CD14-positive monocyte (primary cell): ENCODE measurements around the gene CDH22. TPM values are rescaled to one million over a fixed set of nuclear protein-coding genes. Genes with fewer than 3 reads are reported as not detected.

ENCODE experiments used
- DNase-seq, 3 donors: peaks; one replicate each; pipeline ENCODE4 v3.0.0-alpha.2; 2011 to 2022
- H2AFZ ChIP-seq: 2 replicates; pipeline ENCODE4 v1.6.0; 2012; ENCODE audit warnings: mild to moderate bottlenecking, low read depth, low read length, inconsistent platforms; ENCODE audit not compliant: insufficient read depth, poor library complexity, severe bottlenecking
- H3K27ac ChIP-seq, 2 donors: 1 replicate in 1 of 2; 2 replicates in 1 of 2; pipeline ENCODE4 v1.5.1; 2012 to 2013; ENCODE audit warnings: low read length in 2 of 2, control low read depth in 1 of 2, inconsistent platforms in 1 of 2, low read depth in 1 of 2, mild to moderate bottlenecking in 1 of 2
- H3K27me3 ChIP-seq, 2 donors: one replicate each; pipeline versions ENCODE4 v1.6.0 to v1.6.1; 2011 to 2013; ENCODE audit warnings: low read length in 2 of 2; ENCODE audit not compliant: control insufficient read depth in 2 of 2, insufficient read depth in 2 of 2
- H3K36me3 ChIP-seq, 2 donors: replicated peaks in 1 of 2; 1 replicate in 1 of 2; 2 replicates in 1 of 2; pipeline versions ENCODE4 v1.5.1 to v1.6.1; 2012 to 2013; ENCODE audit warnings: low read length in 2 of 2, control low read depth in 1 of 2, inconsistent platforms in 1 of 2, mild to moderate bottlenecking in 1 of 2; ENCODE audit not compliant: insufficient read depth in 2 of 2, control insufficient read depth in 1 of 2
- H3K4me1 ChIP-seq, 2 donors: 1 replicate in 1 of 2; 2 replicates in 1 of 2; pipeline versions ENCODE4 v1.5.1 to v1.6.1; 2012 to 2013; ENCODE audit warnings: low read length in 2 of 2, control low read depth in 1 of 2, inconsistent platforms in 1 of 2, mild to moderate bottlenecking in 1 of 2, moderate library complexity in 1 of 2; ENCODE audit not compliant: insufficient read depth in 2 of 2, control insufficient read depth in 1 of 2
- H3K4me2 ChIP-seq: replicated peaks from 2 replicates; pipeline ENCODE3; 2012; ENCODE audit warnings: low read length, moderate library complexity, mild to moderate bottlenecking; ENCODE audit not compliant: poor library complexity, severe bottlenecking; ENCODE audit errors: extremely low read depth
- H3K4me3 ChIP-seq, 3 experiments: fragments of 200-600 bp in 1 of 3; sonication (generic) in 1 of 3; replicated peaks in 1 of 3; 1 replicate in 2 of 3; 2 replicates in 1 of 3; pipeline ENCODE4 v1.5.1; 2011 to 2013; ENCODE audit warnings: low read length in 3 of 3, mild to moderate bottlenecking in 3 of 3, control low read depth in 2 of 3, low read depth in 2 of 3, inconsistent platforms in 1 of 3, moderate library complexity in 1 of 3
- H3K79me2 ChIP-seq: 2 replicates; pipeline ENCODE4 v1.6.0; 2012; ENCODE audit warnings: mild to moderate bottlenecking, control low read depth, inconsistent platforms, low read length, moderate library complexity; ENCODE audit not compliant: insufficient read depth
- H3K9ac ChIP-seq: 2 replicates; pipeline ENCODE4 v1.6.0; 2017; ENCODE audit warnings: low read length, mild to moderate bottlenecking; ENCODE audit not compliant: insufficient read depth, poor library complexity, severe bottlenecking
- H3K9me3 ChIP-seq, 2 donors: replicated peaks in 1 of 2; 1 replicate in 1 of 2; 2 replicates in 1 of 2; pipeline versions ENCODE4 v1.5.1 to v1.6.1; 2012 to 2013; ENCODE audit warnings: low read length in 2 of 2, control low read depth in 1 of 2; ENCODE audit not compliant: control insufficient read depth in 1 of 2, insufficient read depth in 1 of 2
- H4K20me1 ChIP-seq: 2 replicates; pipeline ENCODE4 v1.6.0; 2012; ENCODE audit warnings: mild to moderate bottlenecking, low read length, control low read depth, moderate library complexity; ENCODE audit not compliant: insufficient read depth
- H3K27ac Mint-ChIP-seq, 7 donors: one replicate each; pipeline ENCODE4 v1.8.0; 2020; ENCODE audit warnings: mild to moderate bottlenecking in 7 of 7, mixed read lengths in 7 of 7, moderate library complexity in 6 of 7, inconsistent platforms in 2 of 7
- H3K27me3 Mint-ChIP-seq, 3 donors: one replicate each; pipeline ENCODE4 v1.8.0; 2021 to 2022; ENCODE audit warnings: low read depth in 3 of 3, mild to moderate bottlenecking in 3 of 3, mixed read lengths in 3 of 3, moderate library complexity in 3 of 3, inconsistent platforms in 1 of 3
- H3K36me3 Mint-ChIP-seq, 2 donors: one replicate each; pipeline ENCODE4 v1.8.0; 2020; ENCODE audit warnings: mixed read lengths in 2 of 2, inconsistent platforms in 1 of 2, mild to moderate bottlenecking in 1 of 2
- H3K4me1 Mint-ChIP-seq: one replicate; pipeline ENCODE4 v1.8.0; 2020; ENCODE audit warnings: mild to moderate bottlenecking, mixed read lengths
- H3K4me3 Mint-ChIP-seq, 2 donors: one replicate each; pipeline ENCODE4 v1.8.0; 2020; ENCODE audit warnings: mild to moderate bottlenecking in 2 of 2, mixed read lengths in 2 of 2, moderate library complexity in 1 of 2
- H3K9me3 Mint-ChIP-seq, 7 donors: one replicate each; pipeline ENCODE4 v1.8.0; 2020 to 2022; ENCODE audit warnings: mixed read lengths in 7 of 7, mild to moderate bottlenecking in 6 of 7, moderate library complexity in 6 of 7, inconsistent platforms in 2 of 7
- CTCF ChIP-seq: fragments of 200-600 bp; IDR thresholded peaks from one replicate; pipeline ENCODE4 v1.8.0; 2022; ENCODE audit warnings: antibody characterized with exemption, mild to moderate bottlenecking
- WGBS: methylation state at CpG from one replicate; pipeline ENCODE4 v1.1.5; 2013; ENCODE audit warnings: missing lambda C conversion rate; ENCODE audit not compliant: insufficient coverage; 5-methylcytosine and 5-hydroxymethylcytosine counted together
- intact Hi-C, 2 donors: fragments of 100-400 bp; cut with micrococcal nuclease; formaldehyde crosslinking; loops; one replicate each; pipeline versions ENCODE4 v1.15.0 to v1.15.1; 2023
- polyA plus RNA-seq, 3 donors: library from polyadenylated mRNA; depleted of rRNA in 1 of 3; unstranded in 2 of 3; stranded (reverse) in 1 of 3; fragments of 300-500 nt in 2 of 3; fragments of >200 nt in 1 of 3; fragmentation: Illumina TruSeq in 2 of 3; gene quantifications; 1 replicate in 2 of 3; 2 replicates in 1 of 3; pipeline ENCODE4 v1.2.3, GENCODE V29; 2012 to 2021

Gene CDH22
- polyA plus RNA-seq, 3 donors = not detected

GRCh38 chr20:46186210-46186609, 122.1 kb downstream of the CDH22 start:
- TF ChIP-seq CTCF = no peak
- peaks cover 10 to 11% of the 10 kb centered on the region in 2 donors for H3K4me1 ChIP-seq
- no peak overlapping the region for H3K27ac ChIP-seq
- no peaks in the 10 kb centered on the region for H3K9me3 ChIP-seq
- no peaks in the 10 kb centered on the region for H3K36me3 Mint-ChIP-seq
- no peak overlapping the region for H2AFZ ChIP-seq
- H3K9ac ChIP-seq = no peak overlapping the region
- intact Hi-C loops = no loop called here
- no peaks in the 10 kb centered on the region for H3K36me3 ChIP-seq
- H3K4me3 Mint-ChIP-seq = no peak overlapping the region
- H3K4me1 Mint-ChIP-seq = peaks cover 7% of the 10 kb centered on the region
- H3K4me3 ChIP-seq = no peak overlapping the region
- WGBS = 93% methylated on average over 4 of the region's 5 CpGs
- no peaks in the 10 kb centered on the region for H3K79me2 ChIP-seq
- no peak overlapping the region for H3K4me2 ChIP-seq
- DNase-seq = no peak
- H3K27me3 Mint-ChIP-seq = peaks cover 9 to 29% (median 16%) of the 10 kb centered on the region in 3 donors
- no peak overlapping the region for H3K27ac Mint-ChIP-seq
- H3K27me3 ChIP-seq = peaks cover 0 to 6% of the 10 kb centered on the region in 2 donors
- H4K20me1 ChIP-seq = no peaks in the 10 kb centered on the region
- peaks cover 0 to 4% (median 0%) of the 10 kb centered on the region in 7 donors for H3K9me3 Mint-ChIP-seq

GRCh38 chr20:46185353-46185752, 122.9 kb downstream of the CDH22 start:
- Histone ChIP-seq H3K9me3 (no peaks in the 10 kb centered on the region), H2AFZ (no peak overlapping the region), H3K27ac (no peak overlapping the region), H3K36me3 (no peaks in the 10 kb centered on the region), H3K9ac (no peak overlapping the region), H3K27me3 (peaks cover 0 to 6% of the 10 kb centered on the region in 2 donors), H3K4me1 (peaks cover 2 to 3% of the 10 kb centered on the region in 2 donors), H4K20me1 (no peaks in the 10 kb centered on the region), H3K79me2 (no peaks in the 10 kb centered on the region), H3K4me3 (no peak overlapping the region), H3K4me2 (no peak overlapping the region)
- no peak for DNase-seq
- TF ChIP-seq CTCF = no peak
- WGBS = no CpG with 5 or more reads among the region's 3 CpGs
- Mint-ChIP-seq H3K9me3 (peaks cover 0 to 4% (median 0%) of the 10 kb centered on the region in 7 donors), H3K4me1 (no peaks in the 10 kb centered on the region), H3K36me3 (no peaks in the 10 kb centered on the region), H3K4me3 (no peak overlapping the region), H3K27me3 (peaks cover 12 to 30% (median 21%) of the 10 kb centered on the region in 3 donors), H3K27ac (no peak overlapping the region)
- intact Hi-C loops = no loop called here
